MG63 (cell line): ENCODE measurements around the gene RFPL4AL1. TPM values are rescaled to one million over a fixed set of nuclear protein-coding genes. Genes with fewer than 3 reads are reported as not detected.
"Not testable (repeated sequence)": the region's sequence is repeated elsewhere in the genome, so short reads cannot be mapped to it uniquely, and the experiment has no call there.

Experiments used
- DNase-seq: peaks from one replicate; pipeline ENCODE4 v3.0.0-alpha.2; 2020
- H3K27me3 ChIP-seq: fragments of 250-450 bp; sonication (Bioruptor Pico); 2 replicates; pipeline ENCODE4 v1.5.1; 2020; ENCODE audit warnings: mild to moderate bottlenecking, moderate library complexity
- H3K36me3 ChIP-seq: fragments of 250-450 bp; sonication (Bioruptor Pico); 2 replicates; pipeline ENCODE4 v1.5.1; 2020; ENCODE audit warnings: mild to moderate bottlenecking, moderate library complexity
- H3K4me3 ChIP-seq: fragments of 250-450 bp; sonication (Bioruptor Pico); 2 replicates; pipeline ENCODE4 v1.5.1; 2020; ENCODE audit warnings: mild to moderate bottlenecking, moderate library complexity
- H3K9me3 ChIP-seq: fragments of 250-450 bp; sonication (Bioruptor Pico); 2 replicates; pipeline ENCODE4 v1.5.1; 2020; ENCODE audit warnings: mild to moderate bottlenecking, moderate library complexity
- total RNA-seq: library from RNA; depleted of rRNA; stranded (reverse); fragments of >200 nt; shearing (Covaris generic); gene quantifications from 2 replicates; pipeline ENCODE4 v1.2.3, GENCODE V29; 2014; ENCODE audit warnings: low replicate concordance; rRNA removed

RFPL4AL1 gene
- not detected in 2 replicates for total RNA-seq

DNA sequence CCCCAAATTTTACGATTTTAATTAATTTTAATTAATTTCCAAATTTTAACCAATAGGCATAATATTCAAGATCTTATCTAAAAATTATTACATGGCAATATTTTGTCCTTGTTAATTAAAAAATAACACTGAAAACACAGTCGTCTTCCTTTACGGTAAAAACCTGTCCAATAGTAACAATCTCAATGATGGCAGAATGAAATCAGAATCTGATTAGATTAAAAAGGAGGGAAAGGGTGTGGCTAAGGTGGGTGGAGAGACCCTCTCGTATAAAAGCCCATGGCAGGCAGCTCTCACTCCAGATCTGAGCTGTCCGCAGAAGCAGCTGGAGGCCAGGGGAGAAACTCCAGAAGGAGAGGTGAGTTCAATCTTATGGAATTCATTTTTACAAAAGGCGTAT lies at the start of gene RFPL4AL1:
Gene RFPL4AL1, plus strand, starts transcription at position 301 of the 400 bp plus-strand sequence. CDS start 2,687 bp downstream, outside the sequence.
- peaks cover 39% of the 10 kb centered on the region for H3K27me3 ChIP-seq
- DNase-seq, H3K4me3 ChIP-seq, H3K36me3 ChIP-seq, H3K9me3 ChIP-seq: not testable (repeated sequence)

DNA sequence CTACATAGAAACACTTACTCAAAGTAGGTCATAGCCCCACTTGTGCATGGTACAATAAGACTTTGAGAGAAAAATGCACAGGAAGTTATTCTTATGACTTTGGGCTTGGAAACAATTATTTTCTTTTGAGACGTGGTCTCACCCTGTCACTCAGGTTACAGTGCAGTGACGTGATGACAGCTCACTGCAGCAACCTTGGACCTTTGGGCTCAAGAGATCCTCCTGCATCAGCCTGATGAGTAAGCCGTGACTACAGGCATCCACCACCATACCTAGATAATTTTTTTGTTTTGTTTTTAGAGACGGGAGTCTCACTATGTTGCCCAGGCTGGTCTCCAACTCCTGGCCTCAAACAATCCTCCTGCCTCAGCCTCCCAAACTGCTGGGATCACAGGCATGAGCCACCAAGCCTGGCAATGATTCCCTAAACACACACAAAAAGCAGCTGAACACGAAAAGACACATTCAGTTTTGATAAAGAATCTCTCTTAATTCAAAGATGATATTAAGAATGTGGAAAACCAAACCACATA lies 48.6 kb upstream of the RFPL4AL1 start:
- peaks cover 46% of the 10 kb centered on the region for H3K27me3 ChIP-seq
- no peaks in the 10 kb centered on the region for H3K36me3 ChIP-seq
- peaks cover 11% of the 10 kb centered on the region for H3K9me3 ChIP-seq
- DNase-seq, result no peak
- no peak overlapping the region for H3K4me3 ChIP-seq

DNA sequence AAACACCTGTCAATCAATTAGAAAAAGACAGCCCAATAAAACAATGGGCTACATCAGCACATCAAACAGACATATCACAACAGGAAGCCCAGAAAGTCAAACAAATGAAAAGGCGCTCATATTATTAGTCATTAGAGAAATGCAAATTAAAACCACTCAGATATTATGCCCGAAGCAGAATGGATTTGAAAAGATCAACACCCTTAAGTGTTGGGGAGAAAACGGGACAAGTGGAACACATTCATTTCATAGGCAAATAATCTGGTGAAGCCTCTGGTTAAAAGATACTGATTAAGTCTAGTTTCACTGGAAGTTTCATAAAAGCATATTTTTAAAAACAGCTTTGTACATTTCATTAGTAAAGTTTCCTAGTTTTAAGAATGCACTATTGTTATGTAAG lies 48.1 kb upstream of the RFPL4AL1 start:
- H3K36me3 ChIP-seq, result no peaks in the 10 kb centered on the region
- H3K27me3 ChIP-seq, result peaks cover 42% of the 10 kb centered on the region
- H3K9me3 ChIP-seq, result peaks cover 11% of the 10 kb centered on the region
- H3K4me3 ChIP-seq, result no peak overlapping the region
- no peak for DNase-seq

DNA sequence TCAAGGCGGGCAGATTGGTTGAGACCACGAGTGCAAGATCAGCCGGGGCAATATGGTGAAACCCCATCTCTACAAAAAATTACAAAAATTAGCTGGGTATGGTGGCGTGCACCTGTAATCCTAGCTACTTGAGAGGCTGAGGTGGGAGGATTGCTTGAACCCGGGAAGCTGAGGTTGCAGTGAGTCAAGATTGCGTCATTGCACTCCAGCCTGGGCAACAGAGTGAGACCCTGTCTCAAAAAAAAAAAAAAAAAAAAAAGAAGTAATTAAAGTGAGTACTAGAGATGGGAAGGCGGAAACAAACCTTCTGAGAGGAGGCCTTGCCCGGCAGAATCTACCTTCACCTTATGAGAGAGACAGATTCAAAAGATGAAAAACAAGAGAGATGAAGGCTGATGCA lies 45.4 kb upstream of the RFPL4AL1 start:
- Histone ChIP-seq H3K4me3 (no peak overlapping the region), H3K36me3 (no peaks in the 10 kb centered on the region)
- no peak for DNase-seq

DNA sequence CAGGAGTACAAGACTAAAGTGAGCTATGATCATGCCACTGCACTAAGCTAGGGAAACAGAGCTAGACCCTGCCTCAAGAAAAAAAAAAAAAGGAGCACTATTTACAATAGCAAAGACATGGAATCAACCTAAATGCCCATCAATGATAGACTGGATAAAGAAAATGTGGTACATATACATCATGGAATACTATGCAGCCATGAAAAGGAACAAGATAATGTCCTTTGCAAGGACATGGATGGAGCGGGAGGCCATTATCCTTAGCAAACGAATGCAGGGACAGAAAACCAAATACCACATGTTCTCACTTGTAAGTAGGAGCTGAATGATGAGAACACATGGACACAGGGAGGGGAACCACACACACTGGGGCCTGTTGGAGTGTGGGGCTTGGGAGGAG lies 38.5 kb upstream of the RFPL4AL1 start:
- not testable (repeated sequence) for H3K4me3 ChIP-seq, H3K36me3 ChIP-seq, DNase-seq, H3K9me3 ChIP-seq
- peaks cover 11% of the 10 kb centered on the region; the same call in 1 of the 2 replicates for H3K27me3 ChIP-seq

More for the DNA sequence above, 45.4 kb upstream of the RFPL4AL1 start:
- Histone ChIP-seq H3K27me3 (peaks cover 32% of the 10 kb centered on the region), H3K9me3 (peaks cover 11% of the 10 kb centered on the region)

DNA sequence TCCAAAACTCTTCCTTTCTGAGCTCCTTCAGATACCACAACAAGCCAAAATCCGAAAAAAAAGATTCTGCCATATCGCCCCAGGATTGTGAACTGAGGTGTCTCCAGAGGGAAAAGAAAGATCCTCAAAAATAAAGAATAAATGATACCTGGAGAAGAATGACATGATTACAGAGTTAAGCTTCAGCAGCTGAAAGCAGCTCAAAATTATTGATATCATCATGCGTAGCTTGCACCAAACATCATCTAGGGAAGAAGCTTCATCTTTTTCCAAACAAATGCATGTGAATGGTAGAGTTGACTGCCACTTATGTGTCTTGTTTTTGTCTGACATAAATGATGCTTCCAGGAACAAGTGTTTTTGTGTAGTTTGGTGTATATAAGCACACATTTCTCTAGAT lies 30.6 kb upstream of the RFPL4AL1 start, which contains the start of gene NLRP9:
Gene NLRP9, minus strand, starts transcription at position 101 of the 400 bp plus-strand sequence. Its CDS starts 28 bp downstream, at position 73.
- no peaks in the 10 kb centered on the region for H3K36me3 ChIP-seq
- H3K4me3 ChIP-seq, result no peak within 1 kb of the TSS
- DNase-seq, result no peak
- H3K27me3 ChIP-seq, result peaks cover 8% of the 10 kb centered on the region
- H3K9me3 ChIP-seq, result no peaks in the 10 kb centered on the region

DNA sequence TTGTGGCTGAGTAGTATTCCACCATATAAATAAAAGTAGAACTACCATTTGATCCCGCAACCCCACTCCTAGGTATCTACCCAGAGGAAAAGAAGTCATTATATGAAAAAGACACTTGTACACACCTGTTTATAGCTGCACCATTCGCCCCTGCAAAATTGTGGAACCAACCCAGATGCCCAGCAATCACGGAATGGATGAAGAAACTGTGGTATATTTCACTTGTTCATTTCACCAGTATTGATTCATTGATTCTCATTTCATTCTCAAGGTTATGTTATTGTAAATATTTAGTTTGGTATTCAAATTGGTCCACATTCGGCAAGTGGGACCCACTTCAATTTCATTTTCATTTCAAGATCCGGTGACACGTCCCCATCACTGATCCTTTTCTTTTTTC lies 18.2 kb upstream of the RFPL4AL1 start:
- peaks cover 23% of the 10 kb centered on the region for H3K27me3 ChIP-seq
- DNase-seq, result no peak
- no peak overlapping the region for H3K4me3 ChIP-seq
- H3K9me3 ChIP-seq, result no peaks in the 10 kb centered on the region
- no peaks in the 10 kb centered on the region for H3K36me3 ChIP-seq

DNA sequence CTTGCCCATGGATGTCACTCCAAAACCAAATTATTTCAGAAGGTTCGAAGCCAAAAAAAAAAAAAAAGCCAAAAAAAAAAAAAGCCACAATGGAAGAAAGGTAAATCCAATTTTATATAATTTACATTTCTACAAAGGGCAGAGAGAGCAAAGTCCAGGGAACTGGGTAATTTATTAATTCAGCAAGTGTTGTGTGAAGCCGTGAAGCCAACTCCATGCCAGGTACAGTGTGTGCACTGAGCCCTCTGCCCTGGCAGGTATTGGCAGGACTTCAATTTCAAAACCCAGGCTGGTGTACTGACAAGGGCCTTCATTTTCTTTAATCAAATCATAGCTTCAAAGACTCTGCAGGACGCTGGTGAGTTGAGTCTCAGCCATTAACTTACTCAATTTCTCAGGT lies 15.5 kb upstream of the RFPL4AL1 start:
- no peak for DNase-seq
- no peak overlapping the region for H3K4me3 ChIP-seq
- no peaks in the 10 kb centered on the region for H3K36me3 ChIP-seq
- H3K9me3 ChIP-seq, result no peaks in the 10 kb centered on the region
- peaks cover 24% of the 10 kb centered on the region for H3K27me3 ChIP-seq

DNA sequence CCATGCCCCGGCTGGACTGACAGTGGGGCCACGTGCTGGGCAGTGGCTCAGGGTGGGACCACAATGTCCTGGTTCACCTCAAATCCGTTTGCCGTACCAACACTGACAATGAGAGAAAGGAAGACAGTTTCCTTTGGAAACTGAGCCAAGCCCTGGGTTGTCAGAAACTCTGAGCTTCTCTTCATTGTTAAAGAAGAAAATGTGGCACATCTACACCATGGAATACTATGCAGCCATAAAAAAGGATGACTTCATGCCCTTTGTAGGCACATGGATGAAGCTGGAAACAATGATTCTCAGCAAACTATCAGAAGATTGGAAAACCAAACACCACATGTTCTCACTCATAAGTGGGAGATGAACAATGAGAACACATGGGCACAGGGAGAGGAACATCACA lies 12.1 kb upstream of the RFPL4AL1 start:
- H3K4me3 ChIP-seq, DNase-seq, H3K9me3 ChIP-seq, H3K36me3 ChIP-seq: not testable (repeated sequence)
- peaks cover 26% of the 10 kb centered on the region for H3K27me3 ChIP-seq

DNA sequence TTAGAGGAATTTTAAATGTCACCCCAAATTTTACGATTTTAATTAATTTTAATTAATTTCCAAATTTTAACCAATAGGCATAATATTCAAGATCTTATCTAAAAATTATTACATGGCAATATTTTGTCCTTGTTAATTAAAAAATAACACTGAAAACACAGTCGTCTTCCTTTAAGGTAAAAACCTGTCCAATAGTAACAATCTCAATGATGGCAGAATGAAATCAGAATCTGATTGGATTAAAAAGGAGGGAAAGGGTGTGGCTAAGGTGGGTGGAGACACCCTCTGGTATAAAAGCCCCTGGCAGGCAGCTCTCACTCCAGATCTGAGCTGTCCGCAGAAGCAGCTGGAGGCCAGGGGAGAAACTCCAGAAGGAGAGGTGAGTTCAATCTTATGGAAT lies 10.1 kb upstream of the RFPL4AL1 start, which contains the start of gene RFPL4A:
Gene RFPL4A, plus strand, starts transcription at position 301 of the 400 bp plus-strand sequence. CDS start 2,704 bp downstream, outside the sequence.
- H3K27me3 ChIP-seq, result peaks cover 25% of the 10 kb centered on the region
- not testable (repeated sequence) for H3K9me3 ChIP-seq, DNase-seq, H3K4me3 ChIP-seq, H3K36me3 ChIP-seq

DNA sequence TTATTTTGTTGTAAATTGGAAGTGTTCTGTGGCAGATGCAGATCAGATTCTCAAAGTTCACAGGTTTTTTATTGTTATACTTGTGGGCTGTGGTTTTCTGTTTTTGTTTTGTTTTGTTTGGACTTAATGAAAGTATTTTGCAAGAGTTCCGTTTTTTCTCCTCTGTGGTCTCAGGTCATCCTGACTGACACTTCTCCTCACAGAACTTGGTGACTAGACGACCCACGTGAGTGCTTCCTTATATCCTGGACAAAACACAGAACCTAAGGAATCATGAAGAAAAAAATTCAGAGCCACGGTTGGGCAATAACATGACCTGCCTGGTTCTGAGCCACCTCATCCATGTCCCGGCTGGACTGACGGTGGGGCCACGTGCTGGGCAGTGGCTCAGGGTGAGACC lies 2.5 kb upstream of the RFPL4AL1 start:
- DNase-seq, result no peak
- Histone ChIP-seq H3K4me3 (no peak overlapping the region), H3K9me3 (peaks cover 2% of the 10 kb centered on the region; the same call in 1 of the 2 replicates), H3K27me3 (peaks cover 38% of the 10 kb centered on the region), H3K36me3 (no peaks in the 10 kb centered on the region)

DNA sequence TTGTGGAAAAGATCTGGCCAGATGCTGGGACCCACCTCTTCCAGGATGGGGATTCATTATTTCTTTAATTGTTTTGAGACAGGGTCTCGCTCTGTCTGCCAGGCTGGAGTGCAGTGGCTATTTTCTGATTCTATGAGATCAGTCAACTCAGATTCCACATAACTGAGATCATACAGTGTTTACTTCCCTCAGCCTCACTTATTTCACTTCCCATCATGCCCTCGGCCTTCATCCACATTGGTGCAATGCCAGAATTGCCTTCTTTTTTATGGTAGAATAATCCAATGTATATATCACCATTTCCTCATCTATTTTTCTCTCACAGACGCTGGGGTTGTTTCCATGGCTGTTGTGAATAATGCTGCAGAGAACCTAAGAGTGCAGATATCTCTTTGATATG lies 714 bp downstream of the RFPL4AL1 start:
- not testable (repeated sequence) for H3K9me3 ChIP-seq, H3K4me3 ChIP-seq, DNase-seq, H3K36me3 ChIP-seq
- H3K27me3 ChIP-seq, result peaks cover 35% of the 10 kb centered on the region

DNA sequence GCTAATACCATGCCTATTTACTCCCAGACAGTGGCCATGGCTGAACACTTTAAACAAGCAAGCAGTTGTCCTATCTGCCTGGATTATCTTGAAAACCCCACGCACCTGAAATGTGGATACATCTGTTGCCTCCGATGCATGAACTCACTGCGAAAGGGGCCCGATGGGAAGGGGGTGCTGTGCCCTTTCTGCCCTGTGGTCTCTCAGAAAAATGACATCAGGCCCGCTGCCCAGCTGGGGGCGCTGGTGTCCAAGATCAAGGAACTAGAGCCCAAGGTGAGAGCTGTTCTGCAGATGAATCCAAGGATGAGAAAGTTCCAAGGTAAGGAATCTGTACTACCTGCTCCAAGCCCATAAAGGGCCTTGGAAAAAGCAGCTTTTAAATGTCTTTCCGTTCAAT lies 8.6 kb downstream of the RFPL4AL1 start:
- H3K9me3 ChIP-seq, result no peaks in the 10 kb centered on the region
- H3K36me3 ChIP-seq, result no peaks in the 10 kb centered on the region
- no peak overlapping the region for H3K4me3 ChIP-seq
- no peak for DNase-seq
- peaks cover 18% of the 10 kb centered on the region for H3K27me3 ChIP-seq

DNA sequence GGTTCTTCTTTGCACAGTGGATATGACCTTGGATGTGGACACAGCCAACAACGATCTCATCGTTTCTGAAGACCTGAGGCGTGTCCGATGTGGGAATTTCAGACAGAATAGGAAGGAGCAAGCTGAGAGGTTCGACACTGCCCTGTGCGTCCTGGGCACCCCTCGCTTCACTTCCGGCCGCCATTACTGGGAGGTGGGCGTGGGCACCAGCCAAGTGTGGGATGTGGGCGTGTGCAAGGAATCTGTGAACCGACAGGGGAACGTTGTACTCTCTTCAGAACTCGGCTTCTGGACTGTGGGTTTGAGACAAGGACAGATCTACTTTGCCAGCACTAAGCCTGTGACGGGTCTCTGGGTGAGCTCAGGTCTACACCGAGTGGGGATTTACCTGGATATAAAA lies 9.4 kb downstream of the RFPL4AL1 start:
- Histone ChIP-seq H3K27me3 (peaks cover 22% of the 10 kb centered on the region), H3K36me3 (no peaks in the 10 kb centered on the region), H3K9me3 (no peaks in the 10 kb centered on the region), H3K4me3 (no peak overlapping the region)
- DNase-seq, result no peak

DNA sequence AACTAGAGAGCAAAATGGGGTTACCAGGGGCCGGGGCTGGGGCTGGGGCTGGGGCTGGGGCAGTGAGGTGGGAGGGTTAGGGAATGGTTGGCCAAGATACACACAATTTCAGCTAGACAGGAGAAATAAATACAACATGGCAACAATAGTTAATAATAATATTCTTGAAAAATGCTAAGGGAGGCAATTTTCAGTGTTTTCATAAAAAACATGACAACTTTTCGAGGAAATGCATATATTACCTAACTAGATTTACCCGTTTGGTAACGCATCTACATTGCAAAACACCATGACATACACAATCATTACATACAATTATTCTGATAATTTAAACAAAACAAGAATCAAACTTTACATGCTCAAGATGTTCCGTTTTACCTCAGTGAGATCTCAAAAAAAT lies 12.2 kb downstream of the RFPL4AL1 start:
- H3K9me3 ChIP-seq, result no peaks in the 10 kb centered on the region
- peaks cover 28% of the 10 kb centered on the region for H3K27me3 ChIP-seq
- DNase-seq, result no peak
- H3K36me3 ChIP-seq, result no peaks in the 10 kb centered on the region
- no peak overlapping the region for H3K4me3 ChIP-seq

DNA sequence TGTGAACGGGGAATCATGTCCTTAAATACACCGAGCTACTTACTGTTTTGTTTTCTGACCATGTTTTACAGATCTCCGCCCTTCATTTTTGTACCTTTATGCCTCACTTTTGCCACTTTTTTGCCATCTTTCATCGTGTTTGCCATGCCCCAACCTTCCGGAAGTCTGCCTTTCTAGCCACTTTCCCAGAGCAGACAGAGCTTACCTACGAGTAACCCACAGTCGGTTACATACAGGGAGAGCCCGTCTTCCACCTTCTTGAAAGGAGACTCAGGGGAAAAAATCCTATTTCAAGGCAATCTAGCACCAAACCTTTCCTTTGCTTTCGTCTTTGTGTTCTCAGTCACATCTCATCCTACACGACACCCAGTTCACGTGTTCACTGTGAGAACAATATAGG lies 26.1 kb downstream of the RFPL4AL1 start:
- peaks cover 2% of the 10 kb centered on the region; the same call in 1 of the 2 replicates for H3K27me3 ChIP-seq
- DNase-seq, result no peak
- no peaks in the 10 kb centered on the region for H3K36me3 ChIP-seq
- H3K4me3 ChIP-seq, result no peak overlapping the region
- peaks cover 4% of the 10 kb centered on the region; the same call in 1 of the 2 replicates for H3K9me3 ChIP-seq

DNA sequence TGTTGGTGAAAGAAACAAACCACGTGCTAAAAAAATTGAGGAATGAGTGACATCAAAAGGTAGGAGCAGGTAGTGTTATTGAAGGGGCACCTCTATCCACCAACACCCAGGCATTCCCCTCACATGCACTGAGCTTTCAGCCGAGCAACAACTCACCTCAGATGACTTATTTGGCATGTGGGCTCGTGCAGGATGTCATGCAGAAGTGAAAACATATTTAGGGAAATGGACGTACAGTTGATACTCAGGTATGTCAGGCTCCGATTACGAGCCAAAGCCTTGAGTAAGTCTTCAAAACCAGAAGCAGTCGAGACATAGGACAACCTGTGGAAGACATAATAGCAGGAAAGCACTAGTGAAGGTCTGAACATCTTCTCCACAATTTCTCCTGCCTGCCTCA lies 32.5 kb downstream of the RFPL4AL1 start:
- H3K36me3 ChIP-seq, result no peaks in the 10 kb centered on the region
- peaks cover 2% of the 10 kb centered on the region; the same call in 1 of the 2 replicates for H3K27me3 ChIP-seq
- H3K4me3 ChIP-seq, result no peak overlapping the region
- no peaks in the 10 kb centered on the region; the same call in 1 of the 2 replicates for H3K9me3 ChIP-seq
- DNase-seq, result no peak

DNA sequence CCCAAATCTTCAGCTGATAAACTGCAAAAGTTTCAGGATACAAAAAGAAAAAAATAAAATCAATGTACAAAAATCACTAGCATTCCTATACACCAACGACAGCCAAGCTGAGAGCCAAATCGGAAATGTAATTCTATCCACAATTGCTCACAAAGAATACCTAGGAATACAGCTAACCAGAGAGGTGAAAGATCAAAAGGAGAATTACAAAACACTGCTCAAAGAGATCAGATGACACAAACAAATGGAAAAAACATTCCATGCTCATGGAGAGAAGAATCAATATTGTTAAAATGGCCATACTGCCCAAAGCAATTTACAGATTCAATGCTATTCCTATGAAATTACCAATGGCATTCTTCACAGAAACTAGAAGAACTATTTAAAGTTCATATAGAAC lies 33.4 kb downstream of the RFPL4AL1 start:
- H3K27me3 ChIP-seq, result peaks cover 2% of the 10 kb centered on the region; the same call in 1 of the 2 replicates
- no peaks in the 10 kb centered on the region for H3K36me3 ChIP-seq
- no peak overlapping the region for H3K4me3 ChIP-seq
- no peak for DNase-seq
- H3K9me3 ChIP-seq, result no peaks in the 10 kb centered on the region; the same call in 1 of the 2 replicates
